Measurements from ENCODE around the gene ST6GAL1.
"Not testable (repeated sequence)": the region's sequence is repeated elsewhere in the genome, so short reads cannot be mapped to it uniquely, and the experiment has no call there.

DNA sequence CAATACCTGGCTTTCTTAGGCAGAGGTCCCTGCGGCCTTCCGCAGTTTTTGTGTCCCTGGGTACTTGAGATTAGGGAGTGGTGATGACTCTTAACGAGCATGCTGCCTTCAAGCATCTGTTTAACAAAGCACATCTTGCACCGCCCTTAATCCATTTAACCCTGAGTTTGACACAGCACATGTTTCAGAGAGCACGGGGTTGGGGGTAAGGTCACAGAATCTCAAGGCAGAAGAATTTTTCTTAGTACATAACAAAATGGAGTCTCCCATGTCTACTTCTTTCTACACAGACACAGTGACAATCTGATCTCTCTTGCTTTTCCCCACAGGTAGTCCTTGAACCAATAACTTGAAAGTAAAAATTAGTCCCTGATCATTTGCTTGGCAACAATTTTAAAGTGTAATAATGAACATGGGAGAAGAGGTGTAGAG lies 42.8 kb upstream of the ST6GAL1 start:
- TF ChIP-seq, protein P1, sequence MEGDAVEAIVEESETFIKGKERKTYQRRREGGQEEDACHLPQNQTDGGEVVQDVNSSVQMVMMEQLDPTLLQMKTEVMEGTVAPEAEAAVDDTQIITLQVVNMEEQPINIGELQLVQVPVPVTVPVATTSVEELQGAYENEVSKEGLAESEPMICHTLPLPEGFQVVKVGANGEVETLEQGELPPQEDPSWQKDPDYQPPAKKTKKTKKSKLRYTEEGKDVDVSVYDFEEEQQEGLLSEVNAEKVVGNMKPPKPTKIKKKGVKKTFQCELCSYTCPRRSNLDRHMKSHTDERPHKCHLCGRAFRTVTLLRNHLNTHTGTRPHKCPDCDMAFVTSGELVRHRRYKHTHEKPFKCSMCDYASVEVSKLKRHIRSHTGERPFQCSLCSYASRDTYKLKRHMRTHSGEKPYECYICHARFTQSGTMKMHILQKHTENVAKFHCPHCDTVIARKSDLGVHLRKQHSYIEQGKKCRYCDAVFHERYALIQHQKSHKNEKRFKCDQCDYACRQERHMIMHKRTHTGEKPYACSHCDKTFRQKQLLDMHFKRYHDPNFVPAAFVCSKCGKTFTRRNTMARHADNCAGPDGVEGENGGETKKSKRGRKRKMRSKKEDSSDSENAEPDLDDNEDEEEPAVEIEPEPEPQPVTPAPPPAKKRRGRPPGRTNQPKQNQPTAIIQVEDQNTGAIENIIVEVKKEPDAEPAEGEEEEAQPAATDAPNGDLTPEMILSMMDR (IDR thresholded peaks at IDR 0.05) = not testable (repeated sequence)
- not testable (repeated sequence) for TF ChIP-seq EP300, POLR2AphosphoS5, POLR2A (IDR thresholded peaks at IDR 0.05)

All from stomach (tissue), 4 donors.